Measurements from ENCODE around the gene MRPL20. TPM values are rescaled to one million over a fixed set of nuclear protein-coding genes. Genes with fewer than 3 reads are reported as not detected.

Gene MRPL20
- total and polyA plus RNA-seq, 8 donors, result 69.5 to 145 (median 99.8) TPM

- Histone ChIP-seq H3K27me3 (no peaks in the 10 kb centered on the region), H3K4me3 (no peak overlapping the region), H3K9me3 (no peaks in the 10 kb centered on the region), H3K27ac (no peak overlapping the region), H3K4me1 (peaks cover 0 to 3% of the 10 kb centered on the region in 2 donors), H3K36me3 (peaks cover 0 to 36% of the 10 kb centered on the region in 2 donors)
- ATAC-seq, result no peak
- DNase-seq, result no peak
- intact Hi-C loops (cut with DNase I), result no loop called here
- no peak for TF ChIP-seq CTCF (IDR thresholded peaks at IDR 0.05)
These were observed 25.8 kb downstream of the MRPL20 start for GRCh38 chr1:1381294-1381693.

- TF ChIP-seq CTCF (IDR thresholded peaks at IDR 0.05), result no peak
- ATAC-seq, result no peak
- DNase-seq, result no peak
- Histone ChIP-seq H3K27me3 (no peaks in the 10 kb centered on the region), H3K36me3 (peaks cover 0 to 32% of the 10 kb centered on the region in 2 donors), H3K4me1 (peaks cover 0 to 7% of the 10 kb centered on the region in 2 donors), H3K27ac (no peak overlapping the region), H3K9me3 (no peaks in the 10 kb centered on the region), H3K4me3 (no peak overlapping the region)
- intact Hi-C loops (cut with DNase I), result no loop called here
These were observed 26.2 kb downstream of the MRPL20 start for GRCh38 chr1:1380860-1381259.

GRCh38 chr1:1377540-1378205, 29.4 kb downstream of the MRPL20 start:
- ATAC-seq, result no peak
- Histone ChIP-seq H3K27ac (no peak overlapping the region), H3K36me3 (peaks cover 0 to 32% of the 10 kb centered on the region in 2 donors), H3K9me3 (no peaks in the 10 kb centered on the region), H3K27me3 (no peaks in the 10 kb centered on the region), H3K4me1 (peaks cover 11 to 26% of the 10 kb centered on the region in 2 donors), H3K4me3 (no peak overlapping the region)
- no peak for TF ChIP-seq CTCF (IDR thresholded peaks at IDR 0.05)
- intact Hi-C loops (cut with DNase I), result no loop called here
- DNase-seq, result peak in 1 of 4 donors; percentile 59

GRCh38 chr1:1376551-1377226, 30.4 kb downstream of the MRPL20 start:
- Histone ChIP-seq H3K36me3 (peaks cover 0 to 29% of the 10 kb centered on the region in 2 donors), H3K9me3 (no peaks in the 10 kb centered on the region), H3K4me3 (peak overlapping the region in 1 of 2 donors; percentile 80), H3K4me1 (peaks cover 16 to 36% of the 10 kb centered on the region in 2 donors), H3K27me3 (no peaks in the 10 kb centered on the region), H3K27ac (no peak overlapping the region)
- ATAC-seq, result no peak
- intact Hi-C loops (cut with DNase I), result no loop called here
- TF ChIP-seq CTCF (IDR thresholded peaks at IDR 0.05), result no peak
- DNase-seq, result peak in 1 of 4 donors; percentile 44

GRCh38 chr1:1374929-1375662, 32.0 kb downstream of the MRPL20 start, which contains the start of gene AURKAIP1:
AURKAIP1 (minus strand) TSS chr1:1375207; CDS start chr1:1374756, 451 bp downstream.
- Histone ChIP-seq H3K9me3 (no peaks in the 10 kb centered on the region), H3K27me3 (no peaks in the 10 kb centered on the region), H3K27ac (peak within 1 kb of the TSS; percentile 93 to 94), H3K36me3 (peaks cover 0 to 14% of the 10 kb centered on the region in 2 donors), H3K4me3 (peak within 1 kb of the TSS; percentile 80 to 96), H3K4me1 (peaks cover 18 to 46% of the 10 kb centered on the region in 2 donors)
- TF ChIP-seq CTCF (IDR thresholded peaks at IDR 0.05), result no peak
- intact Hi-C loops (cut with DNase I), result no loop called here
- ATAC-seq, result peak; percentile 95
- DNase-seq, result peak; percentile 98 to 100 (median 99)

Measured in left lung (tissue), 10 donors.